WTC11 (cell line): ENCODE measurements around the gene CSTPP1. TPM values are rescaled to one million over a fixed set of nuclear protein-coding genes. Genes with fewer than 3 reads are reported as not detected.

Source experiments
- ATAC-seq: fragments of 200-7000 bp; cut with Tn5 transposase; 2 replicates; pipeline ENCODE4 v1.10.0; 2021; ENCODE audit warnings: mild to moderate bottlenecking, moderate library complexity
- CTCF ChIA-PET: fragments of 300-600 bp; sonication (Branson Sonifier 250); formaldehyde crosslinking; loops from one replicate; lab custom pipeline; 2021; ENCODE audit warnings: antibody characterized with exemption; lab: Charles Lee
- POLR2A ChIA-PET: fragments of 350-600 bp; sonication (Branson Sonifier 250); formaldehyde crosslinking; loops from one replicate; lab custom pipeline; 2021; ENCODE audit warnings: antibody characterized with exemption; lab: Charles Lee
- DNase-seq: peaks from one replicate; pipeline ENCODE4 v3.0.0; 2021; ENCODE audit warnings: low spot score
- H3K27ac Mint-ChIP-seq: 2 replicates; pipeline ENCODE4 v1.8.0; 2021; ENCODE audit warnings: mixed read lengths
- H3K27me3 Mint-ChIP-seq: 2 replicates; pipeline ENCODE4 v1.8.0; 2021; ENCODE audit warnings: low read depth, mild to moderate bottlenecking, moderate library complexity, mixed read lengths
- H3K36me3 Mint-ChIP-seq: 2 replicates; pipeline ENCODE4 v1.8.0; 2021; ENCODE audit warnings: mixed read lengths
- H3K4me1 Mint-ChIP-seq: 2 replicates; pipeline ENCODE4 v1.8.0; 2022; ENCODE audit warnings: mixed read lengths
- H3K4me3 Mint-ChIP-seq: 2 replicates; pipeline ENCODE4 v1.8.0; 2021; ENCODE audit warnings: mild to moderate bottlenecking, moderate library complexity, mixed read lengths
- H3K9me3 Mint-ChIP-seq: 2 replicates; pipeline ENCODE4 v1.8.0; 2021; ENCODE audit warnings: mixed read lengths
- AFF4 ChIP-seq: sonication (generic); formaldehyde crosslinking; IDR thresholded peaks from 2 replicates; pipeline ENCODE4 v1.8.1; 2023; ENCODE audit warnings: mild to moderate bottlenecking, missing genetic modification reagents, borderline replicate concordance
- CREB1 ChIP-seq: sonication (generic); formaldehyde crosslinking; IDR thresholded peaks from 2 replicates; pipeline ENCODE4 v1.8.0; 2023; ENCODE audit warnings: mild to moderate bottlenecking, missing genetic modification reagents
- E2F1 ChIP-seq: sonication (generic); formaldehyde crosslinking; IDR thresholded peaks from 2 replicates; pipeline ENCODE4 v1.8.0; 2022; ENCODE audit warnings: mild to moderate bottlenecking, missing genetic modification reagents
- ERG ChIP-seq: fragments of 250-450 bp; sonication (Bioruptor Pico); IDR thresholded peaks from 2 replicates; pipeline ENCODE4 v1.8.0; 2021; ENCODE audit warnings: mild to moderate bottlenecking
- ESRRA ChIP-seq: sonication (generic); formaldehyde crosslinking; IDR thresholded peaks from 2 replicates; pipeline ENCODE4 v1.8.1; 2022; ENCODE audit warnings: mild to moderate bottlenecking, missing genetic modification reagents, borderline replicate concordance
- FOXK1 ChIP-seq: sonication (generic); formaldehyde crosslinking; IDR thresholded peaks from 2 replicates; pipeline ENCODE4 v1.8.0; 2022; ENCODE audit warnings: mild to moderate bottlenecking, moderate library complexity, missing genetic modification reagents
- GTF2I ChIP-seq: fragments of 250-450 bp; sonication (Bioruptor Pico); conservative IDR thresholded peaks from 2 replicates; pipeline ENCODE4 v1.4.0; 2021; ENCODE audit warnings: mild to moderate bottlenecking
- HMGXB4 ChIP-seq: sonication (generic); formaldehyde crosslinking; IDR thresholded peaks from 2 replicates; pipeline ENCODE4 v1.8.1; 2023; ENCODE audit warnings: mild to moderate bottlenecking, moderate library complexity, missing genetic modification reagents
- NFATC4 ChIP-seq: fragments of 250-450 bp; sonication (Bioruptor Pico); IDR thresholded peaks from 2 replicates; pipeline ENCODE4 v1.9.0; 2021; ENCODE audit warnings: mild to moderate bottlenecking
- OVOL2 ChIP-seq: fragments of 250-450 bp; sonication (Bioruptor Pico); IDR thresholded peaks from 2 replicates; pipeline ENCODE4 v1.9.0; 2021; ENCODE audit warnings: mild to moderate bottlenecking, borderline replicate concordance
- SMAD4 ChIP-seq: sonication (generic); formaldehyde crosslinking; IDR thresholded peaks from 2 replicates; pipeline ENCODE4 v1.8.0; 2022; ENCODE audit warnings: mild to moderate bottlenecking, missing genetic modification reagents
- TEAD4 ChIP-seq: sonication (generic); formaldehyde crosslinking; IDR thresholded peaks from 2 replicates; pipeline ENCODE4 v1.8.0; 2022; ENCODE audit warnings: mild to moderate bottlenecking, missing genetic modification reagents
- USF2 ChIP-seq: sonication (generic); formaldehyde crosslinking; IDR thresholded peaks from 2 replicates; pipeline ENCODE4 v1.8.1; 2023; ENCODE audit warnings: mild to moderate bottlenecking, missing genetic modification reagents, moderate library complexity
- ZNF423 ChIP-seq: fragments of 250-450 bp; sonication (Bioruptor Pico); IDR thresholded peaks from 2 replicates; pipeline ENCODE4 v2.1.2; 2022; ENCODE audit warnings: mild to moderate bottlenecking, moderate library complexity
- ZNF532 ChIP-seq: fragments of 250-450 bp; sonication (Bioruptor Pico); IDR thresholded peaks from 2 replicates; pipeline ENCODE4 v1.9.0; 2021; ENCODE audit warnings: mild to moderate bottlenecking, borderline replicate concordance
- total RNA-seq: library from RNA; stranded (reverse); gene quantifications from 3 replicates; pipeline ENCODE4 v1.2.3, GENCODE V29; 2021
- TF ChIP-seq, protein P1 (sequence below): fragments of 250-450 bp; sonication (Bioruptor Pico); IDR thresholded peaks from 2 replicates; pipeline ENCODE4 v1.9.0; 2021; ENCODE audit warnings: mild to moderate bottlenecking
- TF ChIP-seq, protein P2 (sequence below): sonication (generic); formaldehyde crosslinking; IDR thresholded peaks from 2 replicates; pipeline ENCODE4 v1.8.0; 2022; ENCODE audit warnings: mild to moderate bottlenecking, missing genetic modification reagents
- TF ChIP-seq, protein P3 (sequence below): fragments of 200-600 bp; IDR thresholded peaks from 2 replicates; pipeline ENCODE4 v1.8.0; 2022; ENCODE audit warnings: antibody characterized with exemption

CSTPP1 gene
- total RNA-seq, 1 experiment from 2014 or later = 23.6 TPM

GRCh38 chr11:47052165-47052564 is 115.6 kb downstream of the CSTPP1 start:
- ATAC-seq = no peak
- DNase-seq = no peak
- POLR2A ChIA-PET = no interaction called here
- TF ChIP-seq E2F1 (no peak), NFATC4 (CRISPR knock-in tag) (no peak), OVOL2 (CRISPR knock-in tag) (no peak), FOXK1 (CRISPR knock-in tag) (no peak), ZNF423 (no peak), HMGXB4 (CRISPR knock-in tag) (no peak), GTF2I (CRISPR knock-in tag) (no peak)
- TF ChIP-seq, protein P1, sequence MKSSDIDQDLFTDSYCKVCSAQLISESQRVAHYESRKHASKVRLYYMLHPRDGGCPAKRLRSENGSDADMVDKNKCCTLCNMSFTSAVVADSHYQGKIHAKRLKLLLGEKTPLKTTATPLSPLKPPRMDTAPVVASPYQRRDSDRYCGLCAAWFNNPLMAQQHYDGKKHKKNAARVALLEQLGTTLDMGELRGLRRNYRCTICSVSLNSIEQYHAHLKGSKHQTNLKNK (CRISPR knock-in tag) = no peak
- TF ChIP-seq, all 79 proteins: peak for 0
- Mint-ChIP-seq H3K27ac (no peak overlapping the region), H3K4me1 (peaks cover 14% of the 10 kb centered on the region), H3K4me3 (no peak overlapping the region), H3K9me3 (no peaks in the 10 kb centered on the region; the same call in 1 of the 2 replicates), H3K27me3 (no peaks in the 10 kb centered on the region), H3K36me3 (no peaks in the 10 kb centered on the region; the same call in 1 of the 2 replicates)
- CTCF ChIA-PET = no interaction called here

DNA sequence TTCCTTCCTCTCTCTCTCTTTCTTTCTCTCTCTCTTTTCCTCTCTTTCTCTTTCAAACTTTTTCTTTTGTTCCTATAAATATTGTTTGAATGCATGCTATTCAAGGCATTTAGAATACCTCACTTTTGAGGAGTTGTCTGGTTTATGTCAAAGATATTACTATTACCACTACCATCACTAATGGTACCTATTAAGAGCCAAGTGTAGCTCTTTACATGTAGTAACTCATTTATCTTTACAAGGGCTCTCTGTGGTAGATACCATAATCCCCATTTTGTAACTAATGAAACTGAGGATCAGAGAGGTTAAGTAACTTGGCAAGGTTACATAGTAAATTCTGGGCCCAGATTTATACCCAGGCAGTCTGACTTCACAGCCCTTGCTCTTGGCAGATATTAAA is 116.0 kb downstream of the CSTPP1 start:
- Mint-ChIP-seq H3K36me3 (peaks cover 3% of the 10 kb centered on the region), H3K4me3 (no peak overlapping the region), H3K4me1 (peaks cover 18% of the 10 kb centered on the region), H3K9me3 (no peaks in the 10 kb centered on the region; the same call in 1 of the 2 replicates), H3K27ac (peak overlapping the region; percentile 48; the same call in 1 of the 2 replicates), H3K27me3 (no peaks in the 10 kb centered on the region)
- DNase-seq (no peak), ATAC-seq (no peak)
- CTCF ChIA-PET = no interaction called here
- POLR2A ChIA-PET = no interaction called here
- TF ChIP-seq USF2 (CRISPR knock-in tag) (no peak), ERG (CRISPR knock-in tag) (no peak), TEAD4 (CRISPR knock-in tag) (no peak), ESRRA (CRISPR knock-in tag) (no peak), AFF4 (CRISPR knock-in tag) (no peak), CREB1 (CRISPR knock-in tag) (no peak), SMAD4 (CRISPR knock-in tag) (no peak), ZNF532 (CRISPR knock-in tag) (no peak)
- TF ChIP-seq, protein P2, sequence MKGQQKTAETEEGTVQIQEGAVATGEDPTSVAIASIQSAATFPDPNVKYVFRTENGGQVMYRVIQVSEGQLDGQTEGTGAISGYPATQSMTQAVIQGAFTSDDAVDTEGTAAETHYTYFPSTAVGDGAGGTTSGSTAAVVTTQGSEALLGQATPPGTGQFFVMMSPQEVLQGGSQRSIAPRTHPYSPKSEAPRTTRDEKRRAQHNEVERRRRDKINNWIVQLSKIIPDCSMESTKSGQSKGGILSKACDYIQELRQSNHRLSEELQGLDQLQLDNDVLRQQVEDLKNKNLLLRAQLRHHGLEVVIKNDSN (CRISPR knock-in tag) = no peak
- TF ChIP-seq, protein P3, sequence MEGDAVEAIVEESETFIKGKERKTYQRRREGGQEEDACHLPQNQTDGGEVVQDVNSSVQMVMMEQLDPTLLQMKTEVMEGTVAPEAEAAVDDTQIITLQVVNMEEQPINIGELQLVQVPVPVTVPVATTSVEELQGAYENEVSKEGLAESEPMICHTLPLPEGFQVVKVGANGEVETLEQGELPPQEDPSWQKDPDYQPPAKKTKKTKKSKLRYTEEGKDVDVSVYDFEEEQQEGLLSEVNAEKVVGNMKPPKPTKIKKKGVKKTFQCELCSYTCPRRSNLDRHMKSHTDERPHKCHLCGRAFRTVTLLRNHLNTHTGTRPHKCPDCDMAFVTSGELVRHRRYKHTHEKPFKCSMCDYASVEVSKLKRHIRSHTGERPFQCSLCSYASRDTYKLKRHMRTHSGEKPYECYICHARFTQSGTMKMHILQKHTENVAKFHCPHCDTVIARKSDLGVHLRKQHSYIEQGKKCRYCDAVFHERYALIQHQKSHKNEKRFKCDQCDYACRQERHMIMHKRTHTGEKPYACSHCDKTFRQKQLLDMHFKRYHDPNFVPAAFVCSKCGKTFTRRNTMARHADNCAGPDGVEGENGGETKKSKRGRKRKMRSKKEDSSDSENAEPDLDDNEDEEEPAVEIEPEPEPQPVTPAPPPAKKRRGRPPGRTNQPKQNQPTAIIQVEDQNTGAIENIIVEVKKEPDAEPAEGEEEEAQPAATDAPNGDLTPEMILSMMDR = no peak
